Measurements from ENCODE around the gene WDR26. TPM values are rescaled to one million over a fixed set of nuclear protein-coding genes. Genes with fewer than 3 reads are reported as not detected.

Gene WDR26
- total and polyA plus RNA-seq, 9 of the 15 experiments (the other 6 are each of a cell fraction or from before 2014, with no cell fraction given), result 11.5 to 66.0 (median 39.8) TPM

DNA sequence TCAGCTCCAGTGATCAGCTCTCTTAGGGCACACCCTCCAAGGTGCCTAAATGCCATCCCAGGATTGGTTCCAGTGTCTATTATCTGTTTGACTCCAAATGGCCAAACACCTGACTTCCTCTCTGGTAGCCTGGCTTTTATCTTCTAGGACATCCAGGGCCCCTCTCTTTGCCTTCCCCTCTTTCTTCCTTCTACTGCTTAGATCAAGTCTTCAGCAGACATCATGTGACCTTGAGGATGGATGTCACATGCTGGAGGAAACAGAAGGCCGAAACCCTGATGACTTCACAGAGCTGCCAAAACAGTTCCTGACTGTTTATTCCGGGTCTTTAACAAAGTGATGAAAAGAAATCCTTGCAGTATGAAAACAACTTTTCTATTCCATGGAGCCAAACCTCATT lies 24.4 kb upstream of the WDR26 start (continued):
- TF ChIP-seq EWSR1 (IDR thresholded peaks at IDR 0.05; ENCODE audit: borderline replicate concordance, low read depth, partially characterized antibody) (no peak), SMARCA4 (IDR thresholded peaks at IDR 0.05) (no peak), CHD1 (IDR thresholded peaks at IDR 0.05; ENCODE audit: low read length) (no peak), SAFB2 (IDR thresholded peaks at IDR 0.05; ENCODE audit: borderline replicate concordance, low read depth, low read length, severe bottlenecking) (no peak), ZSCAN29 (IDR thresholded peaks at IDR 0.05) (no peak), ZNF780A (CRISPR knock-in tag; IDR thresholded peaks at IDR 0.05) (no peak), EGR1 (conservative IDR thresholded peaks at IDR 0.05) (no peak), ZNF175 (CRISPR knock-in tag; IDR thresholded peaks at IDR 0.05; ENCODE audit: low read depth) (peak; percentile 64; the same call in 1 of the 2 replicates), IFI16 (CRISPR knock-in tag; IDR thresholded peaks at IDR 0.05) (no peak), ZBED1 (IDR thresholded peaks at IDR 0.05) (no peak), ARID1B (IDR thresholded peaks at IDR 0.05) (no peak), C11orf30 (IDR thresholded peaks at IDR 0.05; ENCODE audit: low read depth) (no peak), SETDB1 (IDR thresholded peaks at IDR 0.05; ENCODE audit: low read length) (no peak), CBFA2T2 (conservative IDR thresholded peaks at IDR 0.05) (peak; percentile 34)
- TF ChIP-seq, protein P1, sequence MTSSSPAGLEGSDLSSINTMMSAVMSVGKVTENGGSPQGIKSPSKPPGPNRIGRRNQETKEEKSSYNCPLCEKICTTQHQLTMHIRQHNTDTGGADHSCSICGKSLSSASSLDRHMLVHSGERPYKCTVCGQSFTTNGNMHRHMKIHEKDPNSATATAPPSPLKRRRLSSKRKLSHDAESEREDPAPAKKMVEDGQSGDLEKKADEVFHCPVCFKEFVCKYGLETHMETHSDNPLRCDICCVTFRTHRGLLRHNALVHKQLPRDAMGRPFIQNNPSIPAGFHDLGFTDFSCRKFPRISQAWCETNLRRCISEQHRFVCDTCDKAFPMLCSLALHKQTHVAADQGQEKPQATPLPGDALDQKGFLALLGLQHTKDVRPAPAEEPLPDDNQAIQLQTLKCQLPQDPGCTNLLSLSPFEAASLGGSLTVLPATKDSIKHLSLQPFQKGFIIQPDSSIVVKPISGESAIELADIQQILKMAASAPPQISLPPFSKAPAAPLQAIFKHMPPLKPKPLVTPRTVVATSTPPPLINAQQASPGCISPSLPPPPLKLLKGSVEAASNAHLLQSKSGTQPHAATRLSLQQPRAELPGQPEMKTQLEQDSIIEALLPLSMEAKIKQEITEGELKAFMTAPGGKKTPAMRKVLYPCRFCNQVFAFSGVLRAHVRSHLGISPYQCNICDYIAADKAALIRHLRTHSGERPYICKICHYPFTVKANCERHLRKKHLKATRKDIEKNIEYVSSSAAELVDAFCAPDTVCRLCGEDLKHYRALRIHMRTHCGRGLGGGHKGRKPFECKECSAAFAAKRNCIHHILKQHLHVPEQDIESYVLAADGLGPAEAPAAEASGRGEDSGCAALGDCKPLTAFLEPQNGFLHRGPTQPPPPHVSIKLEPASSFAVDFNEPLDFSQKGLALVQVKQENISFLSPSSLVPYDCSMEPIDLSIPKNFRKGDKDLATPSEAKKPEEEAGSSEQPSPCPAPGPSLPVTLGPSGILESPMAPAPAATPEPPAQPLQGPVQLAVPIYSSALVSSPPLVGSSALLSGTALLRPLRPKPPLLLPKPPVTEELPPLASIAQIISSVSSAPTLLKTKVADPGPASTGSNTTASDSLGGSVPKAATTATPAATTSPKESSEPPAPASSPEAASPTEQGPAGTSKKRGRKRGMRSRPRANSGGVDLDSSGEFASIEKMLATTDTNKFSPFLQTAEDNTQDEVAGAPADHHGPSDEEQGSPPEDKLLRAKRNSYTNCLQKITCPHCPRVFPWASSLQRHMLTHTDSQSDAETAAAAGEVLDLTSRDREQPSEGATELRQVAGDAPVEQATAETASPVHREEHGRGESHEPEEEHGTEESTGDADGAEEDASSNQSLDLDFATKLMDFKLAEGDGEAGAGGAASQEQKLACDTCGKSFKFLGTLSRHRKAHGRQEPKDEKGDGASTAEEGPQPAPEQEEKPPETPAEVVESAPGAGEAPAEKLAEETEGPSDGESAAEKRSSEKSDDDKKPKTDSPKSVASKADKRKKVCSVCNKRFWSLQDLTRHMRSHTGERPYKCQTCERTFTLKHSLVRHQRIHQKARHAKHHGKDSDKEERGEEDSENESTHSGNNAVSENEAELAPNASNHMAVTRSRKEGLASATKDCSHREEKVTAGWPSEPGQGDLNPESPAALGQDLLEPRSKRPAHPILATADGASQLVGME (CRISPR knock-in tag; IDR thresholded peaks at IDR 0.05), result no peak
- TF ChIP-seq, protein P2, sequence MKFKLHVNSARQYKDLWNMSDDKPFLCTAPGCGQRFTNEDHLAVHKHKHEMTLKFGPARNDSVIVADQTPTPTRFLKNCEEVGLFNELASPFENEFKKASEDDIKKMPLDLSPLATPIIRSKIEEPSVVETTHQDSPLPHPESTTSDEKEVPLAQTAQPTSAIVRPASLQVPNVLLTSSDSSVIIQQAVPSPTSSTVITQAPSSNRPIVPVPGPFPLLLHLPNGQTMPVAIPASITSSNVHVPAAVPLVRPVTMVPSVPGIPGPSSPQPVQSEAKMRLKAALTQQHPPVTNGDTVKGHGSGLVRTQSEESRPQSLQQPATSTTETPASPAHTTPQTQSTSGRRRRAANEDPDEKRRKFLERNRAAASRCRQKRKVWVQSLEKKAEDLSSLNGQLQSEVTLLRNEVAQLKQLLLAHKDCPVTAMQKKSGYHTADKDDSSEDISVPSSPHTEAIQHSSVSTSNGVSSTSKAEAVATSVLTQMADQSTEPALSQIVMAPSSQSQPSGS (CRISPR knock-in tag; IDR thresholded peaks at IDR 0.05), result no peak
- TF ChIP-seq, protein P3, sequence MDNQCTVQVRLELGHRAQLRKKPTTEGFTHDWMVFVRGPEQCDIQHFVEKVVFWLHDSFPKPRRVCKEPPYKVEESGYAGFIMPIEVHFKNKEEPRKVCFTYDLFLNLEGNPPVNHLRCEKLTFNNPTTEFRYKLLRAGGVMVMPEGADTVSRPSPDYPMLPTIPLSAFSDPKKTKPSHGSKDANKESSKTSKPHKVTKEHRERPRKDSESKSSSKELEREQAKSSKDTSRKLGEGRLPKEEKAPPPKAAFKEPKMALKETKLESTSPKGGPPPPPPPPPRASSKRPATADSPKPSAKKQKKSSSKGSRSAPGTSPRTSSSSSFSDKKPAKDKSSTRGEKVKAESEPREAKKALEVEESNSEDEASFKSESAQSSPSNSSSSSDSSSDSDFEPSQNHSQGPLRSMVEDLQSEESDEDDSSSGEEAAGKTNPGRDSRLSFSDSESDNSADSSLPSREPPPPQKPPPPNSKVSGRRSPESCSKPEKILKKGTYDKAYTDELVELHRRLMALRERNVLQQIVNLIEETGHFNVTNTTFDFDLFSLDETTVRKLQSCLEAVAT (IDR thresholded peaks at IDR 0.05), result no peak
- TF ChIP-seq, protein P4, sequence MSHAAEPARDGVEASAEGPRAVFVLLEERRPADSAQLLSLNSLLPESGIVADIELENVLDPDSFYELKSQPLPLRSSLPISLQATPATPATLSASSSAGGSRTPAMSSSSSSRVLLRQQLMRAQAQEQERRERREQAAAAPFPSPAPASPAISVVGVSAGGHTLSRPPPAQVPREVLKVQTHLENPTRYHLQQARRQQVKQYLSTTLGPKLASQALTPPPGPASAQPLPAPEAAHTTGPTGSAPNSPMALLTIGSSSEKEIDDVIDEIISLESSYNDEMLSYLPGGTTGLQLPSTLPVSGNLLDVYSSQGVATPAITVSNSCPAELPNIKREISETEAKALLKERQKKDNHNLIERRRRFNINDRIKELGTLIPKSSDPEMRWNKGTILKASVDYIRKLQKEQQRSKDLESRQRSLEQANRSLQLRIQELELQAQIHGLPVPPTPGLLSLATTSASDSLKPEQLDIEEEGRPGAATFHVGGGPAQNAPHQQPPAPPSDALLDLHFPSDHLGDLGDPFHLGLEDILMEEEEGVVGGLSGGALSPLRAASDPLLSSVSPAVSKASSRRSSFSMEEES (CRISPR knock-in tag; IDR thresholded peaks at IDR 0.05), result peak; percentile 93

Measured in K562 (cell line).